Gastroesophageal sphincter (tissue), 3 donors: ENCODE measurements around the gene GUCY1A1.

Experiments
- POLR2A ChIP-seq, 2 donors: fragments of 450-650 bp; IDR thresholded peaks; one replicate each; pipeline ENCODE4 v1.6.1; 2017; ENCODE audit warnings: antibody characterized with exemption in 2 of 2, mild to moderate bottlenecking in 2 of 2, moderate library complexity in 1 of 2
- TF ChIP-seq, protein P1 (sequence below), 4 experiments: fragments of 200-600 bp in 2 of 4; fragments of 450-650 bp in 2 of 4; sonication (generic) in 1 of 4; IDR thresholded peaks; one replicate each; pipeline ENCODE4 v1.5.1; 2017 to 2019; ENCODE audit warnings: antibody characterized with exemption in 4 of 4, mild to moderate bottlenecking in 2 of 4, moderate library complexity in 2 of 4

DNA sequence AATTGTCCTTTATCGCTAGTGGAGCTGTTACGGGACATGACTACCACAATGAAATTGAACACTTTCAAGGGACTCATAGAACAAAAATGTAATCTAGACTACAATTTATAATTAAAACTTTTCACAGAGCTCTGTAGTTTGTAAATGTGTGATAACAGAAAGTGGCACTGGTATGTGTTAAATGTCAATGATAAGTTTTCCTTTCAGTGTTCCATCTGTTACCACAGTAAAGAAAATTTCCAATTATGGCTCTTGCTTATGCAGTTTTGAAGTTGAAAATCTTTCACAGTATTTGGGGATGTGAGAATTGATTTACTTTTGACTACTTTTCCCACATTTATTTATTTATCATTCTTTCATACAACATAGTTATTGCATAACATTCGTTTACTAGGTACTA, 40.1 kb upstream of the GUCY1A1 start:
- TF ChIP-seq, protein P1, sequence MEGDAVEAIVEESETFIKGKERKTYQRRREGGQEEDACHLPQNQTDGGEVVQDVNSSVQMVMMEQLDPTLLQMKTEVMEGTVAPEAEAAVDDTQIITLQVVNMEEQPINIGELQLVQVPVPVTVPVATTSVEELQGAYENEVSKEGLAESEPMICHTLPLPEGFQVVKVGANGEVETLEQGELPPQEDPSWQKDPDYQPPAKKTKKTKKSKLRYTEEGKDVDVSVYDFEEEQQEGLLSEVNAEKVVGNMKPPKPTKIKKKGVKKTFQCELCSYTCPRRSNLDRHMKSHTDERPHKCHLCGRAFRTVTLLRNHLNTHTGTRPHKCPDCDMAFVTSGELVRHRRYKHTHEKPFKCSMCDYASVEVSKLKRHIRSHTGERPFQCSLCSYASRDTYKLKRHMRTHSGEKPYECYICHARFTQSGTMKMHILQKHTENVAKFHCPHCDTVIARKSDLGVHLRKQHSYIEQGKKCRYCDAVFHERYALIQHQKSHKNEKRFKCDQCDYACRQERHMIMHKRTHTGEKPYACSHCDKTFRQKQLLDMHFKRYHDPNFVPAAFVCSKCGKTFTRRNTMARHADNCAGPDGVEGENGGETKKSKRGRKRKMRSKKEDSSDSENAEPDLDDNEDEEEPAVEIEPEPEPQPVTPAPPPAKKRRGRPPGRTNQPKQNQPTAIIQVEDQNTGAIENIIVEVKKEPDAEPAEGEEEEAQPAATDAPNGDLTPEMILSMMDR (IDR thresholded peaks at IDR 0.05), result no peak
- TF ChIP-seq POLR2A (IDR thresholded peaks at IDR 0.05), result no peak
